Eye (tissue), 1 donor: ENCODE measurements around the gene MMP12.
A peak's percentile ranks its signal among the peaks of the same experiment; 100 is the strongest.

Source experiments
- DNase-seq: peaks from one replicate; pipeline ENCODE4 v3.0.0-alpha.2; 2015

MMP12 gene

GRCh38 chr11:102849311-102849710, 25.5 kb downstream of the MMP12 start:
- DNase-seq, result no peak

- DNase-seq, result no peak
Measured at GRCh38 chr11:102846292-102846691, 28.5 kb downstream of the MMP12 start.

GRCh38 chr11:102843489-102843888, 31.3 kb downstream of the MMP12 start, which contains the start of gene MMP3:
MMP3 (minus strand) TSS chr11:102843609; CDS start chr11:102843546, 63 bp downstream.
- DNase-seq, result no peak

- no peak for DNase-seq
Measured at GRCh38 chr11:102842930-102843329, 31.9 kb downstream of the MMP12 start.

GRCh38 chr11:102840018-102840417, 34.8 kb downstream of the MMP12 start:
- DNase-seq, result peak; percentile 32

- no peak for DNase-seq
Measured at GRCh38 chr11:102837646-102838045, 37.1 kb downstream of the MMP12 start.

- DNase-seq, result no peak
Measured at GRCh38 chr11:102837156-102837555, 37.6 kb downstream of the MMP12 start.

- no peak for DNase-seq
Measured at GRCh38 chr11:102836290-102836875, 38.4 kb downstream of the MMP12 start.

GRCh38 chr11:102833731-102834130, 41.1 kb downstream of the MMP12 start:
- DNase-seq, result no peak

GRCh38 chr11:102832612-102833011, 42.2 kb downstream of the MMP12 start:
- DNase-seq, result no peak

- peak; percentile 61 for DNase-seq
Measured at GRCh38 chr11:102831489-102832440, 43.0 kb downstream of the MMP12 start.

GRCh38 chr11:102831128-102831488, 43.7 kb downstream of the MMP12 start:
- no peak for DNase-seq

- no peak for DNase-seq
Measured at GRCh38 chr11:102830001-102830727, 44.6 kb downstream of the MMP12 start.

GRCh38 chr11:102829316-102830000, 45.3 kb downstream of the MMP12 start:
- DNase-seq, result no peak

- DNase-seq, result no peak
Measured at GRCh38 chr11:102824556-102824955, 50.2 kb downstream of the MMP12 start.

GRCh38 chr11:102819491-102819890, 55.3 kb downstream of the MMP12 start:
- DNase-seq, result no peak

GRCh38 chr11:102813484-102813883, 61.3 kb downstream of the MMP12 start:
- DNase-seq, result no peak
